HCT116 (cell line): ENCODE results near the gene BRAT1. TPM values are rescaled to one million over a fixed set of nuclear protein-coding genes. Genes with fewer than 3 reads are reported as not detected.

Experiments used
- ATAC-seq: fragments of 200-7000 bp; cut with Tn5 transposase; 2 replicates; pipeline ENCODE4 v1.9.1; 2020; ENCODE audit warnings: mild to moderate bottlenecking, moderate library complexity
- BruUV-seq: library from RNA; stranded (reverse); fragments of 400-500 nt; replicated peaks from 2 replicates; lab custom pipeline; 2021; lab: Mats Ljungman, UMichigan
- CTCF ChIA-PET: fragments of 300-600 bp; sonication (Branson Sonifier 250); formaldehyde crosslinking; loops from one replicate; lab custom pipeline; 2021; ENCODE audit warnings: antibody characterized with exemption; lab: Charles Lee
- POLR2A ChIA-PET: fragments of 300-600, 350-600 bp; sonication (Branson Sonifier 250); formaldehyde crosslinking; loops from one replicate; lab custom pipeline; 2021; ENCODE audit warnings: antibody characterized with exemption; lab: Charles Lee
- RAD21 ChIA-PET, 2 experiments: fragments of 300-600 bp; sonication (Branson Sonifier 250); formaldehyde crosslinking; loops; one replicate each; lab custom pipeline; 2023; ENCODE audit warnings: low total read pairs in 2 of 2; ENCODE audit not compliant: uncharacterized antibody in 2 of 2, unreplicated experiment in 2 of 2, low non-redundant PET in 1 of 2; lab: Charles Lee
- DNase-seq: peaks from one replicate; pipeline ENCODE4 v3.0.0-alpha.2; 2010; ENCODE audit warnings: low read depth, low spot score
- H2AFZ ChIP-seq: fragments of 200-600 bp; shearing (Covaris generic), sonication (generic); 2 replicates; pipeline ENCODE4 v1.6.1; 2017; ENCODE audit warnings: low read depth, mixed run types, mixed read lengths, antibody characterized with exemption, low read length; ENCODE audit not compliant: poor library complexity, severe bottlenecking
- H3K27ac ChIP-seq: 2 replicates; pipeline ENCODE4 v1.5.1; 2012; ENCODE audit warnings: low read depth, low read length
- H3K27me3 ChIP-seq: fragments of 200-600 bp; sonication (generic); 2 replicates; pipeline ENCODE4 v1.6.1; 2016; ENCODE audit warnings: mixed run types, low read length, mixed read lengths; ENCODE audit not compliant: insufficient read depth
- H3K36me3 ChIP-seq, 2 experiments: fragments of 200-500 bp in 1 of 2; fragments of 200-600 bp in 1 of 2; sonication (Bioruptor generic) in 1 of 2; sonication (generic) in 1 of 2; 2 replicates each; pipeline versions ENCODE4 v1.5.1 to v1.6.1; 2014 to 2016; ENCODE audit warnings: low read length in 2 of 2, inconsistent platforms in 1 of 2, mixed read lengths in 1 of 2, mixed run types in 1 of 2; ENCODE audit not compliant: insufficient read depth in 2 of 2, control insufficient read depth in 1 of 2
- H3K4me1 ChIP-seq, 2 experiments: fragments of 200-600 bp in 1 of 2; sonication (generic) in 1 of 2; 2 replicates each; pipeline versions ENCODE4 v1.5.1 to v1.6.1; 2012 to 2017; ENCODE audit warnings: low read length in 2 of 2, inconsistent platforms in 1 of 2, mild to moderate bottlenecking in 1 of 2, mixed read lengths in 1 of 2, mixed run types in 1 of 2, moderate library complexity in 1 of 2; ENCODE audit not compliant: insufficient read depth in 2 of 2, control insufficient read depth in 1 of 2
- H3K4me2 ChIP-seq: fragments of 200-600 bp; sonication (generic); 2 replicates; pipeline ENCODE4 v1.6.1; 2017; ENCODE audit warnings: mixed run types, low read length, mixed read lengths
- H3K4me3 ChIP-seq, 2 experiments: fragments of 200-600 bp in 1 of 2; sonication (generic) in 1 of 2; replicated peaks in 1 of 2; 2 replicates each; pipeline ENCODE4 v1.5.1; 2011 to 2016; ENCODE audit warnings: low read length in 2 of 2, control low read depth in 1 of 2, low read depth in 1 of 2, mild to moderate bottlenecking in 1 of 2, mixed read lengths in 1 of 2, mixed run types in 1 of 2
- H3K79me2 ChIP-seq: fragments of 200-600 bp; sonication (generic); 2 replicates; pipeline ENCODE4 v1.6.1; 2017; ENCODE audit warnings: mild to moderate bottlenecking, mixed run types, low read length, moderate library complexity, mixed read lengths; ENCODE audit not compliant: insufficient read depth
- H3K9ac ChIP-seq: fragments of 200-600 bp; sonication (generic); 2 replicates; pipeline ENCODE4 v1.6.1; 2016; ENCODE audit warnings: low read length, mixed read lengths
- H3K9me2 ChIP-seq: fragments of 200-600 bp; sonication (generic), shearing (Covaris generic); 2 replicates; pipeline ENCODE4 v1.6.1; 2017; ENCODE audit warnings: mixed run types, mild to moderate bottlenecking, moderate library complexity; ENCODE audit not compliant: insufficient read depth
- H3K9me3 ChIP-seq, 2 experiments: fragments of 200-500 bp in 1 of 2; fragments of 200-600 bp in 1 of 2; sonication (Bioruptor generic) in 1 of 2; sonication (generic) in 1 of 2; 2 replicates each; pipeline ENCODE4 v1.6.1; 2014 to 2017; ENCODE audit warnings: low read length in 2 of 2, mixed read lengths in 2 of 2, inconsistent platforms in 1 of 2, low read depth in 1 of 2, mild to moderate bottlenecking in 1 of 2, mixed run types in 1 of 2, moderate library complexity in 1 of 2; ENCODE audit not compliant: control insufficient read depth in 1 of 2, insufficient read depth in 1 of 2
- H4K20me1 ChIP-seq: fragments of 200-600 bp; sonication (generic), shearing (Covaris generic); 2 replicates; pipeline ENCODE4 v1.6.1; 2017; ENCODE audit warnings: mixed run types, mild to moderate bottlenecking, moderate library complexity; ENCODE audit not compliant: insufficient read depth
- CEBPB ChIP-seq: IDR thresholded peaks from 2 replicates; pipeline ENCODE4 v1.6.1; 2012; ENCODE audit warnings: low read depth
- EGR1 ChIP-seq: IDR thresholded peaks from 2 replicates; pipeline ENCODE4 v1.6.1; 2012; ENCODE audit warnings: low read depth
- EZH2 ChIP-seq: fragments of 200-600 bp; sonication (generic); IDR thresholded peaks from 2 replicates; pipeline ENCODE4 v1.6.1; 2017; ENCODE audit warnings: antibody characterized with exemption, mixed run types
- POLR2AphosphoS5 ChIP-seq: IDR thresholded peaks from 2 replicates; pipeline ENCODE4 v1.6.1; 2011; ENCODE audit warnings: mild to moderate bottlenecking, low read depth, low read length, moderate library complexity
- RAD21 ChIP-seq: IDR thresholded peaks from 2 replicates; pipeline ENCODE4 v1.6.1; 2012; ENCODE audit warnings: low read depth, mild to moderate bottlenecking
- SRF ChIP-seq: IDR thresholded peaks from 2 replicates; pipeline ENCODE4 v1.6.1; 2012; ENCODE audit warnings: low read depth
- TCF7L2 ChIP-seq: IDR thresholded peaks from 2 replicates; pipeline ENCODE4 v1.7.0; 2011; ENCODE audit warnings: borderline replicate concordance, inconsistent platforms; ENCODE audit not compliant: insufficient read depth, insufficient read length; ENCODE audit errors: extremely low read depth
- YY1 ChIP-seq: IDR thresholded peaks from 2 replicates; pipeline ENCODE4 v1.6.1; 2011; ENCODE audit warnings: low read length, low read depth, moderate library complexity, mild to moderate bottlenecking; ENCODE audit not compliant: insufficient replicate concordance; ENCODE audit errors: extremely low read depth
- ZBTB33 ChIP-seq: IDR thresholded peaks from 2 replicates; pipeline ENCODE4 v1.6.1; 2011; ENCODE audit warnings: mild to moderate bottlenecking, low read length, moderate library complexity; ENCODE audit not compliant: insufficient replicate concordance; ENCODE audit errors: extremely low read depth
- ZFX ChIP-seq: fragments of 450-650 bp; IDR thresholded peaks from 2 replicates; pipeline ENCODE4 v1.6.1; 2017
- intact Hi-C: fragments of 100-400 bp; cut with micrococcal nuclease; formaldehyde crosslinking; loops from 2 replicates; pipeline ENCODE4 v1.10.0; 2022
- total RNA-seq: library from RNA; stranded (reverse); gene quantifications from one replicate; pipeline ENCODE4 v1.2.1, GENCODE V29; 2021; ENCODE audit not compliant: unreplicated experiment
- TF ChIP-seq, protein P1 (sequence below), 3 experiments: fragments of 200-600 bp in 1 of 3; sonication (generic) in 1 of 3; IDR thresholded peaks in 2 of 3; conservative IDR thresholded peaks in 1 of 3; 2 replicates each; pipeline ENCODE4 v1.5.1; 2012 to 2017; ENCODE audit warnings: low read depth in 2 of 3, low read length in 2 of 3, antibody characterized with exemption in 1 of 3, borderline replicate concordance in 1 of 3, control low read depth in 1 of 3, mild to moderate bottlenecking in 1 of 3, mixed read lengths in 1 of 3, mixed run types in 1 of 3, moderate library complexity in 1 of 3; ENCODE audit not compliant: insufficient read depth in 1 of 3
- TF ChIP-seq, protein P2 (sequence below): IDR thresholded peaks from 2 replicates; pipeline ENCODE4 v1.6.1; 2012

Gene BRAT1
- total RNA-seq, 1 experiment from 2014 or later: 47.6 TPM

DNA sequence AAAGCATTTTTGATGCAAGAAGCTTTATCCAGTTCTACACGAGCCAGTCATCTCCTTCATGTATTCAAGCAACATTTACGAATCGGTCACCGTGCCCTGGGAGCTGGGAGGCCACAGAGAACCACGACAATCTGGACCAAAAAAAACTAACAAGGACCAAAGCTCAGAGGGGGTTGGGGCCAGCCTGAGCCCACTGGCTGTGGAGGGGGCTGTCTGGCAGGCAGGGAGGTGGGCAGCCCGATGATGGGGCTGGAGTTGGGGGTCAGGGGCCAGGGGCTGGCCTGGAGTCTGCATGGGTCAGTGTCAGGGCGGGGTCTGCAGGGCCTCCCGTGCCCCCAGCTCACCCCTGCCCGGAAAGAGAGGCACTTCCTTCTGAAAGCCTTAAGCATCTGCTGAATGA, 66.6 kb downstream of the BRAT1 start:
- ChIA-PET CTCF (interaction anchor here (1.9 kb wide), 1 partner anchor 20 kb away, joined by 7 read pairs; no protein-coding TSS in a partner anchor), POLR2A (no interaction called here), RAD21 (interaction anchor here in 1 of 2 experiments (0.5 kb wide), 1 partner anchor 11 kb away, joined by 3 read pairs; no protein-coding TSS in a partner anchor)
- no peak overlapping the region for H3K4me2 ChIP-seq
- no peak for ATAC-seq
- H3K27ac ChIP-seq: no peak overlapping the region
- H4K20me1 ChIP-seq: no peaks in the 10 kb centered on the region
- intact Hi-C loops: no loop called here
- TF ChIP-seq CEBPB (no peak), TCF7L2 (no peak), EGR1 (no peak), ZFX (no peak), SRF (no peak), ZBTB33 (no peak), YY1 (no peak), POLR2AphosphoS5 (no peak), RAD21 (no peak), EZH2 (no peak)
- TF ChIP-seq, protein P1, sequence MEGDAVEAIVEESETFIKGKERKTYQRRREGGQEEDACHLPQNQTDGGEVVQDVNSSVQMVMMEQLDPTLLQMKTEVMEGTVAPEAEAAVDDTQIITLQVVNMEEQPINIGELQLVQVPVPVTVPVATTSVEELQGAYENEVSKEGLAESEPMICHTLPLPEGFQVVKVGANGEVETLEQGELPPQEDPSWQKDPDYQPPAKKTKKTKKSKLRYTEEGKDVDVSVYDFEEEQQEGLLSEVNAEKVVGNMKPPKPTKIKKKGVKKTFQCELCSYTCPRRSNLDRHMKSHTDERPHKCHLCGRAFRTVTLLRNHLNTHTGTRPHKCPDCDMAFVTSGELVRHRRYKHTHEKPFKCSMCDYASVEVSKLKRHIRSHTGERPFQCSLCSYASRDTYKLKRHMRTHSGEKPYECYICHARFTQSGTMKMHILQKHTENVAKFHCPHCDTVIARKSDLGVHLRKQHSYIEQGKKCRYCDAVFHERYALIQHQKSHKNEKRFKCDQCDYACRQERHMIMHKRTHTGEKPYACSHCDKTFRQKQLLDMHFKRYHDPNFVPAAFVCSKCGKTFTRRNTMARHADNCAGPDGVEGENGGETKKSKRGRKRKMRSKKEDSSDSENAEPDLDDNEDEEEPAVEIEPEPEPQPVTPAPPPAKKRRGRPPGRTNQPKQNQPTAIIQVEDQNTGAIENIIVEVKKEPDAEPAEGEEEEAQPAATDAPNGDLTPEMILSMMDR (IDR thresholded peaks at IDR 0.05 in 2 of 3, conservative IDR thresholded peaks at IDR 0.05 in 1 of 3; ENCODE audit: borderline replicate concordance in 1 of 3, insufficient read depth in 1 of 3, low read depth in 2 of 3, low read length in 2 of 3): no peak
- TF ChIP-seq, protein P2, sequence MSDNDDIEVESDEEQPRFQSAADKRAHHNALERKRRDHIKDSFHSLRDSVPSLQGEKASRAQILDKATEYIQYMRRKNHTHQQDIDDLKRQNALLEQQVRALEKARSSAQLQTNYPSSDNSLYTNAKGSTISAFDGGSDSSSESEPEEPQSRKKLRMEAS: no peak
- no TSS peak for BruUV-seq
- no peak overlapping the region for H3K9ac ChIP-seq
- no peaks in the 10 kb centered on the region for H3K4me1 ChIP-seq
- H3K9me3 ChIP-seq: no peaks in the 10 kb centered on the region
- H2AFZ ChIP-seq: no peak overlapping the region
- no peak overlapping the region for H3K4me3 ChIP-seq
- no peaks in the 10 kb centered on the region for H3K9me2 ChIP-seq
- no peaks in the 10 kb centered on the region for H3K27me3 ChIP-seq
- no peak for DNase-seq
- H3K79me2 ChIP-seq: no peaks in the 10 kb centered on the region
- H3K36me3 ChIP-seq: no peaks in the 10 kb centered on the region
